K562 (cell line): ENCODE results near the gene IFI30. TPM values are rescaled to one million over a fixed set of nuclear protein-coding genes. Genes with fewer than 3 reads are reported as not detected.
A peak's percentile ranks its signal among the peaks of the same experiment; 100 is the strongest.

Experiments used
- DPF2 ChIP-seq: fragments of 450-650 bp; IDR thresholded peaks from 2 replicates; pipeline ENCODE4 v1.6.1; 2016
- E2F3 ChIP-seq: fragments of 250-450 bp; sonication (Bioruptor Pico); IDR thresholded peaks from 2 replicates; pipeline ENCODE4 v1.4.0; 2020; ENCODE audit warnings: mild to moderate bottlenecking
- HDAC8 ChIP-seq: fragments of 450-650 bp; IDR thresholded peaks from 2 replicates; pipeline ENCODE4 v1.6.1; 2016; ENCODE audit warnings: mild to moderate bottlenecking, missing genetic modification characterization, moderate library complexity, missing compliant biosample characterization
- JUNB ChIP-seq: fragments of 450-650 bp; formaldehyde crosslinking; conservative IDR thresholded peaks from 2 replicates; pipeline ENCODE4 v1.4.0; 2020; ENCODE audit warnings: mild to moderate bottlenecking
- MYNN ChIP-seq, 2 experiments: sonication (generic); formaldehyde crosslinking in 1 of 2; IDR thresholded peaks; 2 replicates each; pipeline versions ENCODE4 v1.5.0 to v1.6.1; 2016 to 2020; ENCODE audit warnings: antibody characterized with exemption in 1 of 2, missing genetic modification reagents in 1 of 2
- NR2C2 ChIP-seq, 2 experiments: fragments of 200-800 bp in 1 of 2; sonication (Bioruptor generic) in 1 of 2; sonication (generic) in 1 of 2; formaldehyde crosslinking in 1 of 2; IDR thresholded peaks; 2 replicates each; pipeline versions ENCODE4 v1.6.1 to v1.8.0; 2016 to 2022; ENCODE audit warnings: mild to moderate bottlenecking in 1 of 2, missing compliant biosample characterization in 1 of 2, missing genetic modification characterization in 1 of 2, missing genetic modification reagents in 1 of 2
- SIX5 ChIP-seq, 2 experiments: IDR thresholded peaks; 2 replicates each; pipeline ENCODE4 v1.6.1; 2011; ENCODE audit warnings: low read length in 2 of 2, borderline replicate concordance in 1 of 2, low read depth in 1 of 2, mild to moderate bottlenecking in 1 of 2, moderate library complexity in 1 of 2; ENCODE audit not compliant: insufficient read depth in 1 of 2
- SMARCA5 ChIP-seq: fragments of 450-650 bp; IDR thresholded peaks from 2 replicates; pipeline ENCODE4 v1.6.1; 2016
- TBP ChIP-seq: optimal IDR thresholded peaks from 2 replicates; pipeline ENCODE3; 2011; ENCODE audit warnings: low read depth, low read length, improper control_type of control experiment
- TCF7L2 ChIP-seq: fragments of 150-350 bp; IDR thresholded peaks from 2 replicates; pipeline ENCODE4 v1.6.1; 2016; ENCODE audit warnings: low read depth, mild to moderate bottlenecking, low read length, moderate library complexity
- WHSC1 ChIP-seq: IDR thresholded peaks from one replicate; pipeline ENCODE4 v1.6.1; 2012; ENCODE audit warnings: low read length, control low read depth, inconsistent platforms
- XRCC5 ChIP-seq: fragments of 200-400 bp; formaldehyde crosslinking; IDR thresholded peaks from 2 replicates; pipeline ENCODE4 v1.6.1; 2017; ENCODE audit warnings: low read depth, mild to moderate bottlenecking, low read length
- ZNF143 ChIP-seq: sonication (generic); formaldehyde crosslinking; IDR thresholded peaks from 2 replicates; pipeline ENCODE4 v1.9.0; 2022; ENCODE audit warnings: mild to moderate bottlenecking, missing genetic modification reagents
- ZNF282 ChIP-seq: sonication (generic); formaldehyde crosslinking; IDR thresholded peaks from 2 replicates; pipeline ENCODE4 v1.8.1; 2023; ENCODE audit warnings: missing genetic modification reagents
- ZNF507 ChIP-seq: conservative IDR thresholded peaks from 2 replicates; pipeline ENCODE4 v1.6.1; 2017; ENCODE audit warnings: missing genetic modification characterization, missing compliant biosample characterization
- polyA plus RNA-seq, 8 experiments: library from polyadenylated mRNA; depleted of rRNA in 4 of 8; stranded (reverse) in 5 of 8; unstranded in 3 of 8; fragments of >200 nt; fragmentation: Nextera tagmentation in 2 of 8; fragmentation: Illumina TruSeq in 1 of 8; extraction: Ambion mirVana in 2 of 8; extraction: Trizol in 1 of 8; gene quantifications; 2 replicates each; pipeline versions ENCODE4 v1.2.1 to v1.2.3, GENCODE V29; 2011 to 2014; ENCODE audit warnings: inconsistent platforms in 1 of 8, missing spikeins in 1 of 8
- total RNA-seq, 7 experiments: library from RNA; depleted of rRNA in 6 of 7; stranded (reverse); fragments of >200 nt in 6 of 7; fragmentation: Illumina TruSeq in 2 of 7; extraction: Trizol in 2 of 7; gene quantifications; 2 replicates each; pipeline versions ENCODE4 v1.2.1 to v1.2.3, GENCODE V29; 2011 to 2021; ENCODE audit warnings: low replicate concordance in 1 of 7
- TF ChIP-seq, protein P1 (sequence below), 2 experiments: fragments of 450-650 bp; conservative IDR thresholded peaks; 2 replicates each; pipeline ENCODE4 v1.6.1; 2017; ENCODE audit warnings: mild to moderate bottlenecking in 2 of 2, moderate library complexity in 2 of 2
- TF ChIP-seq, protein P2 (sequence below): sonication (generic); formaldehyde crosslinking; IDR thresholded peaks from 2 replicates; pipeline ENCODE4 v1.8.0; 2022; ENCODE audit warnings: mild to moderate bottlenecking, missing genetic modification reagents
- TF ChIP-seq, protein P3 (sequence below): sonication (generic); formaldehyde crosslinking; IDR thresholded peaks from 2 replicates; pipeline ENCODE4 v1.8.0; 2022; ENCODE audit warnings: missing genetic modification reagents, mild to moderate bottlenecking, moderate library complexity, borderline replicate concordance
- TF ChIP-seq, protein P4 (sequence below): fragments of 250-450 bp; sonication (Bioruptor Pico); IDR thresholded peaks from 2 replicates; pipeline ENCODE4 v1.8.0; 2022; ENCODE audit warnings: moderate library complexity, mild to moderate bottlenecking, inconsistent platforms

IFI30 gene
- total and polyA plus RNA-seq, 9 of the 15 experiments (the other 6 are each of a cell fraction or from before 2014, with no cell fraction given), result 63.7 to 430 (median 109) TPM

DNA sequence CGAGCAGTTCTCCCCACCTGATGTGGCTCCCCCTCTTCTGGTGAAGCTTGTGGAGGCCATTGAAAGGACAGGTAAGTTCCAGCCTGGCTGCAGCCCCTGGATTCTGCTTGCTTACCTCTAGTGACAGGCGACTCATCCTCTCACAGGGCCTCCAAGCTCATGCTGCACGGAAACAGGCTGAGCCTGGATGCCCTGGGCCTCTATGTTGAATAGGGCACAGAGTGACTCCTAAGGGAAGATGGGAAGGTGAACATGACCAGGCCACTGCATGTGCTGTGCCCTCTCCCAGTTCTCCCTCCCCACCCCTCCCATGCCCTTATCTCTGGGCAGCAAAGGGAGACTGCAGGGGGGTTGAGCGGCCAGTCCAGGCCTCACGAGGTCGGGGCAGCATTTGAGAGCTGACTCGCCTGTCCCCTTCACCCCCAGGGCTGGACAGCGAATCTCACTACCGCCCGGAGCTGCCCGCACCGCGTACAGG is 13.1 kb upstream of the IFI30 start (continued):
- TF ChIP-seq XRCC5 (0 out of 2 replicates have a peak, but pooled peaks have one; percentile 20), TBP (peak; percentile 36), NR2C2 (CRISPR knock-in tag; IDR thresholded peaks at IDR 0.05) (no peak), NR2C2 (tag; IDR thresholded peaks at IDR 0.05) (no peak), DPF2 (0 out of 2 replicates have a peak, but pooled peaks have one; percentile 32), ZNF143 (CRISPR knock-in tag) (no peak), SMARCA5 (0 out of 2 replicates have a peak, but pooled peaks have one; percentile 40), E2F3 (CRISPR knock-in tag) (peak; percentile 32; the same call in 1 of the 2 replicates), ZNF507 (tag) (no peak), ZNF282 (CRISPR knock-in tag) (no peak), WHSC1 (no peak), JUNB (CRISPR knock-in tag) (no peak), MYNN (IDR thresholded peaks at IDR 0.05) (peak; percentile 53; the same call in 1 of the 2 replicates), MYNN (CRISPR knock-in tag; IDR thresholded peaks at IDR 0.05) (no peak), HDAC8 (tag) (no peak), SIX5 (IDR thresholded peaks at IDR 0.05; ENCODE audit: borderline replicate concordance in 1 of 2, insufficient read depth in 1 of 2, low read depth in 1 of 2, low read length in 2 of 2) (no peak), TCF7L2 (no peak)
- TF ChIP-seq, protein P1, sequence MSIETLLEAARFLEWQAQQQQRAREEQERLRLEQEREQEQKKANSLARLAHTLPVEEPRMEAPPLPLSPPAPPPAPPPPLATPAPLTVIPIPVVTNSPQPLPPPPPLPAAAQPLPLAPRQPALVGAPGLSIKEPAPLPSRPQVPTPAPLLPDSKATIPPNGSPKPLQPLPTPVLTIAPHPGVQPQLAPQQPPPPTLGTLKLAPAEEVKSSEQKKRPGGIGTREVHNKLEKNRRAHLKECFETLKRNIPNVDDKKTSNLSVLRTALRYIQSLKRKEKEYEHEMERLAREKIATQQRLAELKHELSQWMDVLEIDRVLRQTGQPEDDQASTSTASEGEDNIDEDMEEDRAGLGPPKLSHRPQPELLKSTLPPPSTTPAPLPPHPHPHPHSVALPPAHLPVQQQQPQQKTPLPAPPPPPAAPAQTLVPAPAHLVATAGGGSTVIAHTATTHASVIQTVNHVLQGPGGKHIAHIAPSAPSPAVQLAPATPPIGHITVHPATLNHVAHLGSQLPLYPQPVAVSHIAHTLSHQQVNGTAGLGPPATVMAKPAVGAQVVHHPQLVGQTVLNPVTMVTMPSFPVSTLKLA (conservative IDR thresholded peaks at IDR 0.05), result peak in 1 of 2 experiments; percentile 51; a peak in 2 of 4 replicates
- TF ChIP-seq, protein P2, sequence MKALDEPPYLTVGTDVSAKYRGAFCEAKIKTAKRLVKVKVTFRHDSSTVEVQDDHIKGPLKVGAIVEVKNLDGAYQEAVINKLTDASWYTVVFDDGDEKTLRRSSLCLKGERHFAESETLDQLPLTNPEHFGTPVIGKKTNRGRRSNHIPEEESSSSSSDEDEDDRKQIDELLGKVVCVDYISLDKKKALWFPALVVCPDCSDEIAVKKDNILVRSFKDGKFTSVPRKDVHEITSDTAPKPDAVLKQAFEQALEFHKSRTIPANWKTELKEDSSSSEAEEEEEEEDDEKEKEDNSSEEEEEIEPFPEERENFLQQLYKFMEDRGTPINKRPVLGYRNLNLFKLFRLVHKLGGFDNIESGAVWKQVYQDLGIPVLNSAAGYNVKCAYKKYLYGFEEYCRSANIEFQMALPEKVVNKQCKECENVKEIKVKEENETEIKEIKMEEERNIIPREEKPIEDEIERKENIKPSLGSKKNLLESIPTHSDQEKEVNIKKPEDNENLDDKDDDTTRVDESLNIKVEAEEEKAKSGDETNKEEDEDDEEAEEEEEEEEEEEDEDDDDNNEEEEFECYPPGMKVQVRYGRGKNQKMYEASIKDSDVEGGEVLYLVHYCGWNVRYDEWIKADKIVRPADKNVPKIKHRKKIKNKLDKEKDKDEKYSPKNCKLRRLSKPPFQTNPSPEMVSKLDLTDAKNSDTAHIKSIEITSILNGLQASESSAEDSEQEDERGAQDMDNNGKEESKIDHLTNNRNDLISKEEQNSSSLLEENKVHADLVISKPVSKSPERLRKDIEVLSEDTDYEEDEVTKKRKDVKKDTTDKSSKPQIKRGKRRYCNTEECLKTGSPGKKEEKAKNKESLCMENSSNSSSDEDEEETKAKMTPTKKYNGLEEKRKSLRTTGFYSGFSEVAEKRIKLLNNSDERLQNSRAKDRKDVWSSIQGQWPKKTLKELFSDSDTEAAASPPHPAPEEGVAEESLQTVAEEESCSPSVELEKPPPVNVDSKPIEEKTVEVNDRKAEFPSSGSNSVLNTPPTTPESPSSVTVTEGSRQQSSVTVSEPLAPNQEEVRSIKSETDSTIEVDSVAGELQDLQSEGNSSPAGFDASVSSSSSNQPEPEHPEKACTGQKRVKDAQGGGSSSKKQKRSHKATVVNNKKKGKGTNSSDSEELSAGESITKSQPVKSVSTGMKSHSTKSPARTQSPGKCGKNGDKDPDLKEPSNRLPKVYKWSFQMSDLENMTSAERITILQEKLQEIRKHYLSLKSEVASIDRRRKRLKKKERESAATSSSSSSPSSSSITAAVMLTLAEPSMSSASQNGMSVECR, result 0 out of 2 replicates have a peak, but pooled peaks have one; percentile 57
- TF ChIP-seq, protein P3, sequence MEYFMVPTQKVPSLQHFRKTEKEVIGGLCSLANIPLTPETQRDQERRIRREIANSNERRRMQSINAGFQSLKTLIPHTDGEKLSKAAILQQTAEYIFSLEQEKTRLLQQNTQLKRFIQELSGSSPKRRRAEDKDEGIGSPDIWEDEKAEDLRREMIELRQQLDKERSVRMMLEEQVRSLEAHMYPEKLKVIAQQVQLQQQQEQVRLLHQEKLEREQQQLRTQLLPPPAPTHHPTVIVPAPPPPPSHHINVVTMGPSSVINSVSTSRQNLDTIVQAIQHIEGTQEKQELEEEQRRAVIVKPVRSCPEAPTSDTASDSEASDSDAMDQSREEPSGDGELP, result peak; percentile 55; the same call in 1 of the 2 replicates
- TF ChIP-seq, protein P4, sequence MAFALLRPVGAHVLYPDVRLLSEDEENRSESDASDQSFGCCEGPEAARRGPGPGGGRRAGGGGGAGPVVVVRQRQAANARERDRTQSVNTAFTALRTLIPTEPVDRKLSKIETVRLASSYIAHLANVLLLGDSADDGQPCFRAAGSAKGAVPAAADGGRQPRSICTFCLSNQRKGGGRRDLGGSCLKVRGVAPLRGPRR (CRISPR knock-in tag), result no peak
